HepG2 (cell line): Measurements from ENCODE around the gene PRMT7. TPM values are rescaled to one million over a fixed set of nuclear protein-coding genes. Genes with fewer than 3 reads are reported as not detected.
A peak's percentile ranks its signal among the peaks of the same experiment; 100 is the strongest.

Experiments
- ATAC-seq: fragments of 200-7000 bp; cut with Tn5 transposase; 3 replicates; pipeline ENCODE4 v1.9.1; 2020; ENCODE audit warnings: mild to moderate bottlenecking, moderate library complexity
- BruUV-seq: library from RNA; stranded (reverse); fragments of 400-500 nt; replicated peaks from 2 replicates; lab custom pipeline; 2021; lab: Mats Ljungman, UMichigan
- CTCF ChIA-PET: fragments of 300-600 bp; formaldehyde crosslinking; extraction: SDS; loops from one replicate; lab custom pipeline; 2021; ENCODE audit warnings: low total read pairs, inconsistent platforms, low intra/inter-chr PET ratio; lab: Yijun Ruan, JAX
- POLR2A ChIA-PET: fragments of 350-600 bp; sonication (Branson Sonifier 250); formaldehyde crosslinking; loops from one replicate; lab custom pipeline; 2020; ENCODE audit warnings: antibody characterized with exemption, inconsistent platforms; lab: Yijun Ruan, JAX
- DNase-seq: peaks from one replicate; pipeline ENCODE4 v3.0.0-alpha.2; 2015; ENCODE audit warnings: low spot score
- FAIRE-seq: peaks from 3 replicates; lab custom pipeline; 2011; peaks lifted over from hg19 to GRCh38; lab: Jason Lieb, UNC
- H2AFZ ChIP-seq: one replicate; pipeline ENCODE4 v1.6.1; 2011; ENCODE audit warnings: low read length, inconsistent platforms
- H3K27ac ChIP-seq: fragments of 300-600 bp; 3 replicates; pipeline ENCODE4 v1.8.0; 2011; ENCODE audit warnings: mixed run types, mild to moderate bottlenecking, mixed read lengths, low read length, inconsistent platforms; ENCODE audit not compliant: insufficient read depth; ENCODE audit errors: extremely low read length
- H3K27me3 ChIP-seq, 2 experiments: fragments of 200-600 bp in 1 of 2; 2 replicates in 1 of 2; 3 replicates in 1 of 2; pipeline versions ENCODE4 v1.6.0 to v1.8.0; 2011; ENCODE audit warnings: low read length in 2 of 2, mild to moderate bottlenecking in 2 of 2, moderate library complexity in 2 of 2, inconsistent platforms in 1 of 2; ENCODE audit not compliant: insufficient read depth in 2 of 2, control insufficient read depth in 1 of 2
- H3K36me3 ChIP-seq, 2 experiments: fragments of 200-600 bp in 1 of 2; replicated peaks in 1 of 2; 2 replicates in 1 of 2; 3 replicates in 1 of 2; pipeline versions ENCODE4 v1.5.1 to v1.8.0; 2011; ENCODE audit warnings: low read length in 2 of 2, inconsistent platforms in 1 of 2; ENCODE audit not compliant: insufficient read depth in 2 of 2, control insufficient read depth in 1 of 2
- H3K4me1 ChIP-seq: 2 replicates; pipeline ENCODE4 v1.5.1; 2012; ENCODE audit warnings: low read length, inconsistent platforms; ENCODE audit not compliant: insufficient read depth
- H3K4me2 ChIP-seq: 2 replicates; pipeline ENCODE4 v1.6.0; 2011; ENCODE audit warnings: low read depth, low read length, inconsistent platforms
- H3K4me3 ChIP-seq, 3 experiments: fragments of 200-600 bp in 1 of 3; sonication (generic), shearing (Covaris generic) in 1 of 3; replicated peaks in 1 of 3; 2 replicates each; pipeline ENCODE4 v1.5.1; 2011 to 2016; ENCODE audit warnings: low read length in 3 of 3, inconsistent platforms in 2 of 3, low read depth in 2 of 3, mild to moderate bottlenecking in 2 of 3, control low read depth in 1 of 3, mixed read lengths in 1 of 3; ENCODE audit not compliant: insufficient read depth in 1 of 3
- H3K79me2 ChIP-seq: one replicate; pipeline ENCODE4 v1.6.1; 2011; ENCODE audit warnings: low read length, inconsistent platforms; ENCODE audit not compliant: insufficient read depth
- H3K9ac ChIP-seq: 2 replicates; pipeline ENCODE4 v1.6.0; 2011; ENCODE audit warnings: mild to moderate bottlenecking, low read depth, low read length, inconsistent platforms; ENCODE audit not compliant: insufficient read depth
- H3K9me3 ChIP-seq: 2 replicates; pipeline ENCODE4 v1.5.1; 2012; ENCODE audit warnings: mild to moderate bottlenecking, low read length
- H4K20me1 ChIP-seq: 2 replicates; pipeline ENCODE4 v1.6.0; 2011; ENCODE audit warnings: inconsistent platforms, mild to moderate bottlenecking, low read length, moderate library complexity; ENCODE audit not compliant: insufficient read depth
- CREB1 ChIP-seq, 2 experiments: fragments of 450-650 bp in 1 of 2; IDR thresholded peaks; 2 replicates each; pipeline ENCODE4 v1.6.1; 2016 to 2017; ENCODE audit warnings: control low read depth in 1 of 2, mild to moderate bottlenecking in 1 of 2, missing compliant biosample characterization in 1 of 2, missing genetic modification characterization in 1 of 2
- WGBS: methylation state at CpG from one replicate; pipeline ENCODE4 v1.1.6; 2017; ENCODE audit warnings: low lambda C conversion rate; 5-methylcytosine and 5-hydroxymethylcytosine counted together
- in situ Hi-C: cut with HindIII; loops from 2 replicates; pipeline ENCODE4 v1.10.0; 2017; ENCODE audit warnings: low pct_unique_long_range_greater_than_20kb; ENCODE audit not compliant: extremely low pct_ligation_motif_present
- intact Hi-C: fragments of 100-400 bp; cut with micrococcal nuclease; formaldehyde crosslinking; loops from one replicate; pipeline ENCODE4 v1.10.0; 2022; ENCODE audit not compliant: unreplicated experiment
- polyA plus RNA-seq, 8 experiments: library from polyadenylated mRNA; depleted of rRNA in 3 of 8; stranded (reverse) in 7 of 8; unstranded in 1 of 8; fragments of >200 nt; fragmentation: Illumina TruSeq in 4 of 8; extraction: Trizol in 4 of 8; gene quantifications; 2 replicates each; pipeline versions ENCODE4 v1.2.1 to v1.2.3, GENCODE V29; 2011 to 2016; ENCODE audit warnings: low read depth in 4 of 8, missing spikeins in 1 of 8, mixed read lengths in 1 of 8; ENCODE audit not compliant: insufficient read depth in 1 of 8
- total RNA-seq, 5 experiments: library from RNA; depleted of rRNA; stranded (reverse); fragments of >200 nt; fragmentation: Illumina TruSeq; extraction: Trizol; gene quantifications; 2 replicates each; pipeline ENCODE4 v1.2.3, GENCODE V29; 2016; ENCODE audit warnings: low read depth in 1 of 5
- TF ChIP-seq, protein P1 (sequence below): sonication (generic); formaldehyde crosslinking; IDR thresholded peaks from one replicate; pipeline ENCODE4 v1.5.1; 2020; ENCODE audit warnings: mild to moderate bottlenecking, missing genetic modification reagents; ENCODE audit errors: not compliant biosample characterization

The PRMT7 gene
- total and polyA plus RNA-seq, 2 of the 13 experiments (the other 11 are each of a cell fraction or from before 2014, with no cell fraction given), result 47.5 to 55.0 TPM

DNA sequence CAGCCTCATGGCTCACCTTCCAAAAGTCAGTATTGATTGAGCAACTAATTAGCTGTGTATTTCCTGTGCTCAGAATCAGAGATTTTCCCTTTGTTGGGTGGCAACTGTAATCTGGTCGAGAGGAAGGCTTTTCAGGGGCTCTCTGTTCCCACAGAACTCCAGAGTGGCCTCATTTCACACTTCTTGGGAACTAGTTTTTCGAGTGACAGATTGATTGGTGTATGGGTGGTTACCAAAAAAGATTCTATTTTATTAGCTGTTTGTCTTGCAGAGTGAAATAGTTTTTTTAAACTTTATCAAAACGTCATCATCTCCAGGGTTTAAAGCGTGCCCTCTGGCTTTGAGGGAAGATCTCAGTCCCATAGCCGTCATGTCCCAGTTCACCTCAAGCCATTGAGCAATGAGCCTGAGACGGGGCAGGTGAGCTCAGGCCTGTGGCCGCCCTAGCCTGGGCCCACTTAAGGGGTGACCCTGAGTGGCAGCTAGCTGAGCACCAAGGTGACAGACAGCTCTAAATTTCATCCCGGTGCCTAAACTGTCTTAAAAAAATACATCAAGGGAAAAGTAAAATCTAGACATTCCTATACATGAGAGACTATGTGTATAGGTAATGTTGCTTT lies 84.5 kb downstream of the PRMT7 start:
- intact Hi-C loops (no loop called here), in situ Hi-C loops (loop anchor here (5.0 kb wide), 1 partner anchor 117 kb away; no protein-coding TSS in a partner anchor)
- Histone ChIP-seq H3K79me2 (no peaks in the 10 kb centered on the region), H3K36me3 (no peaks in the 10 kb centered on the region), H3K9me3 (no peaks in the 10 kb centered on the region), H3K4me2 (no peak overlapping the region), H3K27ac (no peak overlapping the region), H3K4me3 (no peak overlapping the region), H3K27me3 (peaks cover 4 to 15% of the 10 kb centered on the region in 2 experiments), H2AFZ (no peak overlapping the region), H3K4me1 (no peaks in the 10 kb centered on the region), H4K20me1 (no peaks in the 10 kb centered on the region), H3K9ac (no peak overlapping the region)
- WGBS, result 10% methylated on average over 8 of the region's 8 CpGs
- TF ChIP-seq, protein P1, sequence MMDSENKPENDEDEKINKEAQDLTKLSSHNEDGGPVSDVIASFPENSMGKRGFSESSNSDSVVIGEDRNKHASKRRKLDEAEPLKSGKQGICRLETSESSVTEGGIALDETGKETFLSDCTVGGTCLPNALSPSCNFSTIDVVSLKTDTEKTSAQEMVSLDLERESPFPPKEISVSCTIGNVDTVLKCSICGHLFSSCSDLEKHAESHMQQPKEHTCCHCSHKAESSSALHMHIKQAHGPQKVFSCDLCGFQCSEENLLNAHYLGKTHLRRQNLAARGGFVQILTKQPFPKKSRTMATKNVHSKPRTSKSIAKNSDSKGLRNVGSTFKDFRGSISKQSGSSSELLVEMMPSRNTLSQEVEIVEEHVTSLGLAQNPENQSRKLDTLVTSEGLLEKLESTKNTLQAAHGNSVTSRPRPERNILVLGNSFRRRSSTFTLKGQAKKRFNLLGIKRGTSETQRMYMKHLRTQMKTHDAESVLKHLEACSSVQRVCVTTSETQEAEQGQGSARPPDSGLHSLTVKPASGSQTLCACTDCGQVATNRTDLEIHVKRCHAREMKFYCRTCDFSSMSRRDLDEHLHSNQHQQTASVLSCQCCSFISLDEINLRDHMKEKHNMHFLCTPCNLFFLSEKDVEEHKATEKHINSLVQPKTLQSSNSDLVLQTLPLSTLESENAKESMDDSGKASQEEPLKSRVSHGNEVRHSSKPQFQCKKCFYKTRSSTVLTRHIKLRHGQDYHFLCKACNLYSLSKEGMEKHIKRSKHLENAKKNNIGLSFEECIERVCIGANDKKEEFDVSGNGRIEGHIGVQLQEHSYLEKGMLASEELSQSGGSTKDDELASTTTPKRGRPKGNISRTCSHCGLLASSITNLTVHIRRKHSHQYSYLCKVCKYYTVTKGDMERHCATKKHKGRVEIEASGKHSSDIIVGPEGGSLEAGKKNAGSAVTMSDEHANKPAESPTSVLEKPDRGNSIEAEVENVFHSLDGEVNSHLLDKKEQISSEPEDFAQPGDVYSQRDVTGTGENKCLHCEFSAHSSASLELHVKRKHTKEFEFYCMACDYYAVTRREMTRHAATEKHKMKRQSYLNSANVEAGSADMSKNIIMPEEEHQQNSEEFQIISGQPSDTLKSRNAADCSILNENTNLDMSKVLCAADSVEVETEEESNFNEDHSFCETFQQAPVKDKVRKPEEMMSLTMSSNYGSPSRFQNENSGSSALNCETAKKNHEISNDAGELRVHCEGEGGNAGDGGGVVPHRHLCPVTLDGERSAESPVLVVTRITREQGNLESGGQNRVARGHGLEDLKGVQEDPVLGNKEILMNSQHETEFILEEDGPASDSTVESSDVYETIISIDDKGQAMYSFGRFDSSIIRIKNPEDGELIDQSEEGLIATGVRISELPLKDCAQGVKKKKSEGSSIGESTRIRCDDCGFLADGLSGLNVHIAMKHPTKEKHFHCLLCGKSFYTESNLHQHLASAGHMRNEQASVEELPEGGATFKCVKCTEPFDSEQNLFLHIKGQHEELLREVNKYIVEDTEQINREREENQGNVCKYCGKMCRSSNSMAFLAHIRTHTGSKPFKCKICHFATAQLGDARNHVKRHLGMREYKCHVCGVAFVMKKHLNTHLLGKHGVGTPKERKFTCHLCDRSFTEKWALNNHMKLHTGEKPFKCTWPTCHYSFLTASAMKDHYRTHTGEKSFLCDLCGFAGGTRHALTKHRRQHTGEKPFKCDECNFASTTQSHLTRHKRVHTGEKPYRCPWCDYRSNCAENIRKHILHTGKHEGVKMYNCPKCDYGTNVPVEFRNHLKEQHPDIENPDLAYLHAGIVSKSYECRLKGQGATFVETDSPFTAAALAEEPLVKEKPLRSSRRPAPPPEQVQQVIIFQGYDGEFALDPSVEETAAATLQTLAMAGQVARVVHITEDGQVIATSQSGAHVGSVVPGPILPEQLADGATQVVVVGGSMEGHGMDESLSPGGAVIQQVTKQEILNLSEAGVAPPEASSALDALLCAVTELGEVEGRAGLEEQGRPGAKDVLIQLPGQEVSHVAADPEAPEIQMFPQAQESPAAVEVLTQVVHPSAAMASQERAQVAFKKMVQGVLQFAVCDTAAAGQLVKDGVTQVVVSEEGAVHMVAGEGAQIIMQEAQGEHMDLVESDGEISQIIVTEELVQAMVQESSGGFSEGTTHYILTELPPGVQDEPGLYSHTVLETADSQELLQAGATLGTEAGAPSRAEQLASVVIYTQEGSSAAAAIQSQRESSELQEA, result no peak
- TF ChIP-seq CREB1 (IDR thresholded peaks at IDR 0.05), result 0 out of 2 replicates have a peak, but pooled peaks have one; percentile 16
- no peak for TF ChIP-seq CREB1 (CRISPR knock-in tag; IDR thresholded peaks at IDR 0.05)
- CTCF ChIA-PET, result interaction anchor here (4.3 kb wide), 1 partner anchor 115 kb away, joined by 34 read pairs; no protein-coding TSS in a partner anchor
- ATAC-seq (no peak), DNase-seq (no peak), FAIRE-seq (no peak)
- POLR2A ChIA-PET, result no interaction called here
- BruUV-seq, result no TSS peak
